Left ventricle myocardium inferior (tissue), 1 donor: ENCODE results near the gene AATK. TPM values are rescaled to one million over a fixed set of nuclear protein-coding genes. Genes with fewer than 3 reads are reported as not detected.
A peak's percentile ranks its signal among the peaks of the same experiment; 100 is the strongest.

ENCODE experiments used
- DNase-seq: peaks from one replicate; pipeline ENCODE4 v3.0.0-alpha.2; 2020
- H3K27ac ChIP-seq: fragments of 200-600 bp; replicated peaks from 2 replicates; pipeline ENCODE4 v1.8.0; 2021
- H3K27me3 ChIP-seq: fragments of 200-600 bp; 2 replicates; pipeline ENCODE4 v1.8.0; 2021; ENCODE audit warnings: low read depth
- H3K36me3 ChIP-seq: fragments of 200-600 bp; 2 replicates; pipeline ENCODE4 v1.8.0; 2021
- H3K4me1 ChIP-seq: fragments of 200-600 bp; 2 replicates; pipeline ENCODE4 v1.8.0; 2021
- H3K4me3 ChIP-seq: fragments of 200-600 bp; 2 replicates; pipeline ENCODE4 v1.8.0; 2021; ENCODE audit warnings: mild to moderate bottlenecking, moderate library complexity
- H3K9me3 ChIP-seq: fragments of 200-600 bp; replicated peaks from 2 replicates; pipeline ENCODE4 v1.8.0; 2021
- intact Hi-C: fragments of 100-400 bp; cut with micrococcal nuclease; formaldehyde crosslinking; loops from one replicate; pipeline ENCODE4 v1.11.0; 2022
- total RNA-seq: library from RNA; stranded (reverse); fragmentation: NEBNext Ultra II Directional; extraction: Animal tissue kit (Norgen Biotek cat#: 25700); gene quantifications from one replicate; pipeline ENCODE4 v1.2.1, GENCODE V29; 2021
- TF ChIP-seq, protein P1 (sequence below): fragments of 200-600 bp; IDR thresholded peaks from 2 replicates; pipeline ENCODE4 v1.8.0; 2021; ENCODE audit warnings: antibody characterized with exemption, mild to moderate bottlenecking, borderline replicate concordance
- donor health status: DM: no; HTN: yes; CAD: no; lungs with severe emphysema.

The AATK gene
- total RNA-seq, 1 donor from 2014 or later = 2.3 TPM

DNA sequence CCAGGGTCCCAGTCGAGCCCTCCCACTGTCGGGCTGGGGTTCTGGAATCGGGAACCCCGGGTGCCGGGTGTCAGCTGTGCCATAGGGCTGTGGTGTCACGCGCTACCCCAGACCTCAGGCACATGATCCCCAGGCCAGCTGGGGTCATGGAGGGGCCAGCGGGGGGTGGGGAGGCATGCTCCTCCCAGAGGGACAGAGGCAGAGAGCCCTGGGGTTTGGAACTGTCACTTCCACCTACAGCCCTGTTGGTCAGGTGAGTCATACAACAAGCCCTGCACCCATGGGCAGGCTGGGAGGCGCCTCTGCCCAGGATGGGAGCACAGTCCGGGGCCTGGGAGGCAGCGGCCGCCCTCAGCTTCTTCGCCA, 68.1 kb downstream of the AATK start:
- intact Hi-C loops = no loop called here
- peak; percentile 34 for DNase-seq
- Histone ChIP-seq H3K4me3 (peak overlapping the region; percentile 47), H3K4me1 (peaks cover 28% of the 10 kb centered on the region), H3K9me3 (no peaks in the 10 kb centered on the region), H3K27ac (no peak overlapping the region), H3K36me3 (peaks cover 17% of the 10 kb centered on the region), H3K27me3 (no peaks in the 10 kb centered on the region)
- TF ChIP-seq, protein P1, sequence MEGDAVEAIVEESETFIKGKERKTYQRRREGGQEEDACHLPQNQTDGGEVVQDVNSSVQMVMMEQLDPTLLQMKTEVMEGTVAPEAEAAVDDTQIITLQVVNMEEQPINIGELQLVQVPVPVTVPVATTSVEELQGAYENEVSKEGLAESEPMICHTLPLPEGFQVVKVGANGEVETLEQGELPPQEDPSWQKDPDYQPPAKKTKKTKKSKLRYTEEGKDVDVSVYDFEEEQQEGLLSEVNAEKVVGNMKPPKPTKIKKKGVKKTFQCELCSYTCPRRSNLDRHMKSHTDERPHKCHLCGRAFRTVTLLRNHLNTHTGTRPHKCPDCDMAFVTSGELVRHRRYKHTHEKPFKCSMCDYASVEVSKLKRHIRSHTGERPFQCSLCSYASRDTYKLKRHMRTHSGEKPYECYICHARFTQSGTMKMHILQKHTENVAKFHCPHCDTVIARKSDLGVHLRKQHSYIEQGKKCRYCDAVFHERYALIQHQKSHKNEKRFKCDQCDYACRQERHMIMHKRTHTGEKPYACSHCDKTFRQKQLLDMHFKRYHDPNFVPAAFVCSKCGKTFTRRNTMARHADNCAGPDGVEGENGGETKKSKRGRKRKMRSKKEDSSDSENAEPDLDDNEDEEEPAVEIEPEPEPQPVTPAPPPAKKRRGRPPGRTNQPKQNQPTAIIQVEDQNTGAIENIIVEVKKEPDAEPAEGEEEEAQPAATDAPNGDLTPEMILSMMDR = no peak

DNA sequence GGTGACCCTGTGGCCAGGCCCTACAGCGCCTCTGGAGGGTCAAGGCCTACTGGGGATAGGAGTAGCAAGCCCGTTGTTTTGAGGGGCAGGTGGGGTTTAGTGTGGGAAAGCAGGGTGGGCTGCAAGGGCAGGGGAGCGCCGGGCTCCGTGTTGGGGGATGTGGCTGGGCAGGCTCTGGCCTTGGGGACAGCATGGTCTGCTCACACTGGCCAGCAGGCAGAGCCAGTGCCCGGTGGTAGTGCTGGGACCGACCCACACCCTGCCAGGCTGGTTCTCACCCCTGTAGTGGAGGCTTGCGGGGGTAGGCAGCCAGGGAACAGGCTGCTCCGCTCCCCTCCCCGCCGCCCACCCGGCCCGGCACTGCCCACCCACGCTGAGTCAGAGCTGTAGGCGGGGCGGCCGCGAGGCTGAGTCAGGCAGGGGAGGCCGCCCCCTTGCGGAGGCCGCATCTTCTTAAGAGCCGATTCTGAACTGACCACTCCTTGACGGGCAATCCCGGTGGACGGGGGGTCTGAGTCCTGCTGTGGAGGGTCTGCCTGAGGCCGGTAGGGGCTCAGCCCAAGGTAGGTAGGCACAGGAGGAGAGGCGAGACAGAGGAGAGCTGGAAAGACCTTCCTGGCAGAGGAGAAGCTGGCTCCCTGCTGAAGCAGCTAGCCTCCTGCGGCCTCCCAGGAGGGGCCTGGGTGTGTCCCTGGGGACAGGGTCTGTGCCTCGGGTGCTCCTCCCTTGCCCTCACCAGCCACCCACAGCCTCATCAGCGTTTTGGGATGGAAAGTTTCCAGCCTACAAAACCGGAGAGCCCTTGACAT, 68.7 kb downstream of the AATK start:
- no peaks in the 10 kb centered on the region for H3K27me3 ChIP-seq
- DNase-seq = peak; percentile 76
- intact Hi-C loops = no loop called here
- H3K4me1 ChIP-seq = peaks cover 28% of the 10 kb centered on the region
- peak overlapping the region; percentile 38 for H3K27ac ChIP-seq
- no peaks in the 10 kb centered on the region for H3K9me3 ChIP-seq
- H3K36me3 ChIP-seq = peaks cover 17% of the 10 kb centered on the region
- H3K4me3 ChIP-seq = peak overlapping the region; percentile 47
- TF ChIP-seq, protein P1 = peak; percentile 75

DNA sequence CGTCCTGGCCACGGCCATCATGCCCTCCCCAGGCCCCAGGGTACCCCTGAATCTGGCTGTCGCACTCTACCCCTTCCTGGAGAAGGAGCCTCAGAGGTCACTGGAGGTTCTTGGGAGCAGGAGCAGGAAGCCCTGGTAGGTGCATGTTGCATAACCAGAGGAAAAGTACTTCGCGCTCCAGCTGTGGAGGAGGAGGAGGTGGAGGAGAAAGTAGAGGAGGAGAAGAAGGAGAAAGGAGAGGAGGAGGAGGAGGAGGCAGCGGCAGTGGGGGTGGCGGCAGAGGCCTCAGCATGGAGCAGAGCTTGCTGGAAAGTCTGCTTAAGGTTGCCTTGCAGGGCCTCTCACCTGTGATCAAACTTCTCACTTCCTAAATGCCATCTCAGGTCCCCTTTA, 69.3 kb downstream of the AATK start:
- peaks cover 22% of the 10 kb centered on the region for H3K4me1 ChIP-seq
- intact Hi-C loops = no loop called here
- no peaks in the 10 kb centered on the region for H3K9me3 ChIP-seq
- H3K27me3 ChIP-seq = no peaks in the 10 kb centered on the region
- H3K27ac ChIP-seq = peak overlapping the region; percentile 38
- no peak for DNase-seq
- peaks cover 17% of the 10 kb centered on the region for H3K36me3 ChIP-seq
- TF ChIP-seq, protein P1 = no peak
- no peak overlapping the region for H3K4me3 ChIP-seq

DNA sequence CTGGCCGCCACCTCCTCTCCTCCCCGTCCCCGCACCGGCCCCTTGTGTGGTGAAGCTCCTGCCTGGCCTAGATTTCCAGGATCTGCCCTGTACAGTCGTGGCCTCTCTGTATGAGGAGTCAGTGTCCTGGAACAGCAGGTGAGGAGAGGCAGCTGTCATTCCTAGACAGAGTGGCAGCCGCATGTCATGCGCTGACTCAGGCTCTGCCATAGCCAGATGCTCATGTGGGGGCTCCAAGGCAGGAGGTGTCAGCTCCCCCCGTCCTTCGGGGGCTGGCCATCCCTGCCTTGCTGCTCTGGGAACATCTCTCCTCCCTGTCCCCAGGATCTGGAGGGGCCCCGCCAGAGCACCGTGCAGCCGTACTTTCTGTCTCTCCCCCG, 70.6 kb downstream of the AATK start:
- TF ChIP-seq, protein P1 = no peak
- no peak for DNase-seq
- H3K4me3 ChIP-seq = no peak overlapping the region
- peaks cover 7% of the 10 kb centered on the region for H3K36me3 ChIP-seq
- intact Hi-C loops = no loop called here
- peaks cover 21% of the 10 kb centered on the region for H3K4me1 ChIP-seq
- H3K27me3 ChIP-seq = no peaks in the 10 kb centered on the region
- no peaks in the 10 kb centered on the region for H3K9me3 ChIP-seq
- no peak overlapping the region for H3K27ac ChIP-seq

DNA sequence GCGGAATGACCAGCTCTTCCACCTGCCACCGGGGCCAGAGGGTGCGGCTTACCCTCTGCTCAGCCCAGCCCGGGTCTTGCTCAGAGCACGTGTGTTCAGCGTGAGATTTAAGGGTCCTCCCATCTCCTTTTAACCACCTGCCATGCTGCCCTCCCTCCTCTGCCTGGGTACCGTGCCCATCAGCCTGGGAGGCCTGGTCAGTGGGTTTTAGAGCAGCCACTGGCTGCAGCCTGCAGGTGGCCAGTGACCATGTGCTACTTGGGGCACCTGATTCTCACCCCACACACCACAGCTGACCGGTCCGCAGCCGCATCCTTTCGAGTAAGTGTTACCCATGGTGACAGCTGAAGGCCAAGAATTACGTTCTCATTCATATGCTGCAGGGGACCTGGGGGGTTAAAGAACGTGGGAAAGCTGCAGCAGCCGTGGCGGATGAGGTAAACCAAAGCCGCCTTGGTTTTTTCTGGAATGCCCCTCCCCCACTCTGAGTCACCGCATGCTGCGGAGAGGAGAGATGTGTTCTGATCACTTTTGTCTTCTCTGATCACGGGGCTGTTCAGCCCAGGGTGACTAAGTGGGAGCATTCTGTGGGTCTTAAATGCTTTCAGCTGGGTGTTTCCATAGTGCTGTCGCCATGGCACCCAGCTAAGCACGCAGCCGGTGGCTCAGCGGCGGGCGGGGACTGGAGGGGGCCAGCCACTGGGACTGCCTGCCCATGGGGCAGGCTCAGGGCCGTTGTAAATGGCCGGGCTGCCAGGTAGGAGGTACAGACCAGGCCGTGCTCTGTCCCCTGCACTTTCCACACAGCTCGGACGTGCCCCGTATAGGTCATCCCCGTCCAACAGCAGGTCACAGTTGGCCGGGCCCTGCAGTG, 71.3 kb downstream of the AATK start:
- TF ChIP-seq, protein P1 = no peak
- Histone ChIP-seq H3K4me3 (no peak overlapping the region), H3K27me3 (no peaks in the 10 kb centered on the region), H3K36me3 (peaks cover under 1% of the 10 kb centered on the region), H3K27ac (no peak overlapping the region), H3K4me1 (peaks cover 23% of the 10 kb centered on the region), H3K9me3 (no peaks in the 10 kb centered on the region)
- no peak for DNase-seq
- intact Hi-C loops = loop anchor here (5.0 kb wide), 1 partner anchor 67 kb away; no protein-coding TSS in a partner anchor
